ENCODE results near the gene SORCS2.

Gene SORCS2

GRCh38 chr4:7429601-7430078 lies 237.3 kb downstream of the SORCS2 start:
- TF ChIP-seq, protein P1, sequence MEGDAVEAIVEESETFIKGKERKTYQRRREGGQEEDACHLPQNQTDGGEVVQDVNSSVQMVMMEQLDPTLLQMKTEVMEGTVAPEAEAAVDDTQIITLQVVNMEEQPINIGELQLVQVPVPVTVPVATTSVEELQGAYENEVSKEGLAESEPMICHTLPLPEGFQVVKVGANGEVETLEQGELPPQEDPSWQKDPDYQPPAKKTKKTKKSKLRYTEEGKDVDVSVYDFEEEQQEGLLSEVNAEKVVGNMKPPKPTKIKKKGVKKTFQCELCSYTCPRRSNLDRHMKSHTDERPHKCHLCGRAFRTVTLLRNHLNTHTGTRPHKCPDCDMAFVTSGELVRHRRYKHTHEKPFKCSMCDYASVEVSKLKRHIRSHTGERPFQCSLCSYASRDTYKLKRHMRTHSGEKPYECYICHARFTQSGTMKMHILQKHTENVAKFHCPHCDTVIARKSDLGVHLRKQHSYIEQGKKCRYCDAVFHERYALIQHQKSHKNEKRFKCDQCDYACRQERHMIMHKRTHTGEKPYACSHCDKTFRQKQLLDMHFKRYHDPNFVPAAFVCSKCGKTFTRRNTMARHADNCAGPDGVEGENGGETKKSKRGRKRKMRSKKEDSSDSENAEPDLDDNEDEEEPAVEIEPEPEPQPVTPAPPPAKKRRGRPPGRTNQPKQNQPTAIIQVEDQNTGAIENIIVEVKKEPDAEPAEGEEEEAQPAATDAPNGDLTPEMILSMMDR (IDR thresholded peaks at IDR 0.05; ENCODE audit: low read depth, low read length) = no peak

GRCh38 chr4:7430368-7430964 lies 238.1 kb downstream of the SORCS2 start:
- no peak overlapping the region for H3K4me3 ChIP-seq (ENCODE audit: low read depth, low read length)
- TF ChIP-seq, protein P1 (IDR thresholded peaks at IDR 0.05; ENCODE audit: low read depth, low read length) = no peak

More at GRCh38 chr4:7429601-7430078, 237.3 kb downstream of the SORCS2 start:
- no peak overlapping the region for H3K4me3 ChIP-seq (ENCODE audit: low read depth, low read length)

DNA sequence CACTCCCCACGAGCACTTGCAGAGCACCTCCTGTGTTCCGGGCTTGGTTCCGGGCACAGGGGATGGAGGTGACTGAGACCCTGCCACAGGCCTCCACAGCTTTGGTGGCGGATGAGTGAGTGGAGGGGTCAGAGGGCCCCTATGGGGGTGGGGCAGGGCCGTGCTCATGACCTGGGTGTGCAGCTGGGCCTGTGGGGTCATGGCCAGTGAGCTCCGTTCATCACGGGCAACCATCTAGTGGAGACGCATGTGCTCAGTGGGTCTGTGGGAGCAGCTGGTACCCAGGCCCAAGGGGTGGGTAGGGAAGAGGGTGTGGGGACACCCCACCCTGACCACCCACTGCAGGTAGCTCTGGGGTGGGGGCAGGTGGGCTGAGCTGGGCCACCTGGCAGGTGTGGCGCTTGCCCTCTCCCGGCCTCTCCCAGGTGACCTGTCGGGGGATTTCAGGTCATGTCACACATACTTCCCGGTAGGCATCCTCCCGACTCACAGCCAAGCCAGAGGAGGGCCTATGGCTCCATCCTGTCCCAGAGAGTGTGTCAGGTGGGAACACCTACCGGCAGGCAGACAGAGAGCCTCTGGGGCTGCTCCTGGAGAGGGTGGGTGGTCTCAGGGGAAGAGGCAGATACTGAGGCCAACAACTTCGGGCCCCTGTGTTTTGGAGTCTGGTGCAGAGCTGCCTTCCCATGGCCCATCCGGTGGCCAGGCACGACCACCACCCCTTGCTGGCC lies 238.8 kb downstream of the SORCS2 start:
- TF ChIP-seq, protein P1 (IDR thresholded peaks at IDR 0.05; ENCODE audit: low read depth, low read length) = no peak
- no peak overlapping the region for H3K4me3 ChIP-seq (ENCODE audit: low read depth, low read length)

- no peak overlapping the region for H3K4me3 ChIP-seq (ENCODE audit: low read depth, low read length)
- TF ChIP-seq, protein P1 (IDR thresholded peaks at IDR 0.05; ENCODE audit: low read depth, low read length) = no peak
These were observed 239.6 kb downstream of the SORCS2 start for GRCh38 chr4:7431696-7432530.

DNA sequence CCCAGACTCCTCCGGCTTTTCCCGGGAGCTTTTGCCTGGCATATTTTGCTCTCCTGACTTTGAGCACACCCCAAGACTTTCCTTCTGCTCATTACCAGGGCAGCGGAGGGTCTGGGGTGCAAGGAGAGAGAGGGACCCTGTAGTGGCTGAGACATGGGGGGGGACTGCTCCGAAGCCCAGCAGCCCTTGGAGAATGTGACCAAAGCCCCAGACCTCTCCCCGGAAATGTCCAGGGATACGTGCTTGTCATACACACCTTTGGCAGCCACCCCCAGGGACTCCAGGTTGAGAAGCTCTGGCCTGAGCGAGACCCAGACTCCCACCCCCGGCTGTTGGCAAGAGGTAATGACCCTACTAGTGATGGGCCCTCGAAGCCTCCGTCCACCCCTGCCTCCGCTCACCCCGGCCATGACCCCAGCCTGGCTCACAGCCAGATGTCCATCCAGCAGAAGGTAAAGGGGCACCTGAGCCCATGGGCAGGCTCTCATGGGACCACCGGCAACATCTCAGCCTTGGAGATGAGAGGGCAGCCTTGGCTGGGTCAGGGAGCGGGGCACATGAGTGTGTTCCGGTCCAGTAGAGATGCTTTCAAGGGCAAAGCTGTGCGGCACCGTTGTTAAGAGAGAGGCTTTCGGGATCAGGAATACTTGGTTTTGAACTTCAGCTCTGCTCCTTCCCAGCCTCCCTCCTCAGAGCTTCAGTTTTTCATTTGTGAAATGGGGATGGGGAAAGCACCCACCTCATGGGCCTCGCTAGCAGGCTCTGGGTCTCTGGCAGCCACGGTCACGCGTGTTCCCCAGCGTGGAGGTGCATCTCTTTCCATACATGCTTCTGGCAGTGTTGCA lies 240.4 kb downstream of the SORCS2 start:
- no peak overlapping the region for H3K4me3 ChIP-seq (ENCODE audit: low read depth, low read length)
- TF ChIP-seq, protein P1 (IDR thresholded peaks at IDR 0.05; ENCODE audit: low read depth, low read length) = no peak

- TF ChIP-seq, protein P1 (IDR thresholded peaks at IDR 0.05; ENCODE audit: low read depth, low read length) = no peak
- no peak overlapping the region for H3K4me3 ChIP-seq (ENCODE audit: low read depth, low read length)
These were observed 241.2 kb downstream of the SORCS2 start for GRCh38 chr4:7433376-7434140.

All from WI38 (cell line).